ELR (cell line): ENCODE data around the gene RFLNA.
"Not testable (repeated sequence)": the region's sequence is repeated elsewhere in the genome, so short reads cannot be mapped to it uniquely, and the experiment has no call there.

ENCODE experiments used
- DNase-seq: peaks from one replicate; pipeline ENCODE4 v3.0.0-alpha.2; 2015; ENCODE audit warnings: low read depth

Gene RFLNA

GRCh38 chr12:124283326-124283725, 11.6 kb upstream of the RFLNA start:
- no peak for DNase-seq

GRCh38 chr12:124284368-124284767, 10.5 kb upstream of the RFLNA start:
- DNase-seq = no peak

GRCh38 chr12:124286414-124286813, 8.5 kb upstream of the RFLNA start:
- DNase-seq = no peak

- no peak for DNase-seq
These were observed 7.9 kb upstream of the RFLNA start for GRCh38 chr12:124286971-124287370.

- DNase-seq = peak; percentile 63
These were observed 5.0 kb upstream of the RFLNA start for GRCh38 chr12:124289634-124290600.

GRCh38 chr12:124292385-124292784, 2.5 kb upstream of the RFLNA start:
- DNase-seq = no peak

- no peak for DNase-seq
These were observed 1.4 kb upstream of the RFLNA start for GRCh38 chr12:124293286-124294003.

- no peak for DNase-seq
These were observed 652 bp downstream of the RFLNA start for GRCh38 chr12:124295431-124296058.

- DNase-seq = no peak
These were observed 1.5 kb downstream of the RFLNA start for GRCh38 chr12:124296295-124296915.

- DNase-seq = no peak
These were observed 2.0 kb downstream of the RFLNA start for GRCh38 chr12:124296916-124297351.

GRCh38 chr12:124297389-124297788, 2.5 kb downstream of the RFLNA start:
- DNase-seq = no peak

GRCh38 chr12:124297856-124298255, 3.0 kb downstream of the RFLNA start:
- no peak for DNase-seq

- DNase-seq = no peak
These were observed 4.0 kb downstream of the RFLNA start for GRCh38 chr12:124298685-124299410.

- DNase-seq = no peak
These were observed 4.9 kb downstream of the RFLNA start for GRCh38 chr12:124299628-124300388.

- DNase-seq = not testable (repeated sequence)
These were observed 5.8 kb downstream of the RFLNA start for GRCh38 chr12:124300657-124301056.

GRCh38 chr12:124301084-124301654, 6.3 kb downstream of the RFLNA start:
- DNase-seq = no peak

- DNase-seq = no peak
These were observed 7.4 kb downstream of the RFLNA start for GRCh38 chr12:124302241-124302806.

- no peak for DNase-seq
These were observed 8.1 kb downstream of the RFLNA start for GRCh38 chr12:124302807-124303578.
